ENCODE data around the gene C2CD4B.

DNA sequence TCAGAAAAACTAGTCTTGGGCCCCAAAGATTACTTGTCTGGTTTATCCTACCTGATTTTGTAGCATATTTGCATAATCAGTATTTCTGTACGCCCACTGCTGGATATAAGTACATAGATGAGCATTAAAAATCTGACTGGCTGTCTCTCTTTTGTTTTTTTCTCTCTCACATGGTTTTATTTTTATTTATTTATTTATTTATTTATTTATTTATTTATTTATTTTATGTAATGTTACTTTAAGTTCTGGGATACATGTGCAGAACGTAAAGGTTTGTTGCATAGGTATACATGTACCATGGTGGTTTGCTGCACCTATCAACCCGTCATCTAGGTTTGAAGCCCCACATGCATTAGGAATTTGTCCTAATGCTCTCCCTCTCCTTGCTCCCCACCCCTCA, 31.9 kb downstream of the C2CD4B start:
- TF ChIP-seq, protein P1, sequence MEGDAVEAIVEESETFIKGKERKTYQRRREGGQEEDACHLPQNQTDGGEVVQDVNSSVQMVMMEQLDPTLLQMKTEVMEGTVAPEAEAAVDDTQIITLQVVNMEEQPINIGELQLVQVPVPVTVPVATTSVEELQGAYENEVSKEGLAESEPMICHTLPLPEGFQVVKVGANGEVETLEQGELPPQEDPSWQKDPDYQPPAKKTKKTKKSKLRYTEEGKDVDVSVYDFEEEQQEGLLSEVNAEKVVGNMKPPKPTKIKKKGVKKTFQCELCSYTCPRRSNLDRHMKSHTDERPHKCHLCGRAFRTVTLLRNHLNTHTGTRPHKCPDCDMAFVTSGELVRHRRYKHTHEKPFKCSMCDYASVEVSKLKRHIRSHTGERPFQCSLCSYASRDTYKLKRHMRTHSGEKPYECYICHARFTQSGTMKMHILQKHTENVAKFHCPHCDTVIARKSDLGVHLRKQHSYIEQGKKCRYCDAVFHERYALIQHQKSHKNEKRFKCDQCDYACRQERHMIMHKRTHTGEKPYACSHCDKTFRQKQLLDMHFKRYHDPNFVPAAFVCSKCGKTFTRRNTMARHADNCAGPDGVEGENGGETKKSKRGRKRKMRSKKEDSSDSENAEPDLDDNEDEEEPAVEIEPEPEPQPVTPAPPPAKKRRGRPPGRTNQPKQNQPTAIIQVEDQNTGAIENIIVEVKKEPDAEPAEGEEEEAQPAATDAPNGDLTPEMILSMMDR (IDR thresholded peaks at IDR 0.05) = no peak
- TF ChIP-seq POLR2A (IDR thresholded peaks at IDR 0.05) = no peak
